DOHH2 (cell line): Measurements from ENCODE around the gene BNIP2.

Experiments used
- H3F3A ChIP-seq: fragments of 200-600 bp; sonication (generic), shearing (Covaris generic); 2 replicates; pipeline ENCODE4 v1.6.0; 2016; ENCODE audit warnings: antibody characterized with exemption, mild to moderate bottlenecking; ENCODE audit not compliant: control insufficient read depth, insufficient read depth
- H3K27ac ChIP-seq: fragments of 200-600 bp; sonication (generic); 2 replicates; pipeline ENCODE4 v1.5.1; 2014; ENCODE audit warnings: low read depth, mild to moderate bottlenecking, low read length, moderate library complexity
- H3K27me3 ChIP-seq: fragments of 200-600 bp; sonication (generic); 2 replicates; pipeline ENCODE4 v1.6.1; 2014; ENCODE audit warnings: mild to moderate bottlenecking, low read length, mixed read lengths; ENCODE audit not compliant: control insufficient read depth
- H3K36me3 ChIP-seq: fragments of 200-600 bp; sonication (generic); 2 replicates; pipeline ENCODE4 v1.6.1; 2014; ENCODE audit warnings: mild to moderate bottlenecking, low read length, moderate library complexity, mixed read lengths; ENCODE audit not compliant: control insufficient read depth
- H3K4me1 ChIP-seq: fragments of 200-600 bp; sonication (generic); 2 replicates; pipeline ENCODE4 v1.6.1; 2014; ENCODE audit warnings: mild to moderate bottlenecking, low read length, mixed read lengths; ENCODE audit not compliant: control insufficient read depth
- H3K4me2 ChIP-seq: fragments of 200-600 bp; sonication (generic); 2 replicates; pipeline ENCODE4 v1.6.0; 2014; ENCODE audit warnings: mild to moderate bottlenecking, low read length, moderate library complexity
- H3K4me3 ChIP-seq: fragments of 200-600 bp; sonication (generic); 2 replicates; pipeline ENCODE4 v1.5.1; 2014; ENCODE audit warnings: mild to moderate bottlenecking, low read length, mixed read lengths
- H3K79me2 ChIP-seq: fragments of 200-600 bp; sonication (generic); 2 replicates; pipeline ENCODE4 v1.6.1; 2014; ENCODE audit warnings: mild to moderate bottlenecking, low read length, mixed read lengths; ENCODE audit not compliant: control insufficient read depth
- H3K9me2 ChIP-seq: fragments of 200-600 bp; sonication (generic); replicated peaks from 2 replicates; pipeline ENCODE4 v1.6.1; 2014; ENCODE audit warnings: mild to moderate bottlenecking, low read length, mixed read lengths; ENCODE audit not compliant: control insufficient read depth
- H3K9me3 ChIP-seq: fragments of 200-600 bp; sonication (generic); 2 replicates; pipeline ENCODE4 v1.6.1; 2014; ENCODE audit warnings: antibody characterized with exemption, low read length, mixed read lengths; ENCODE audit not compliant: control insufficient read depth, insufficient read depth
- H4K20me1 ChIP-seq: fragments of 200-600 bp; sonication (generic); 2 replicates; pipeline ENCODE4 v1.6.0; 2014; ENCODE audit warnings: low read depth, mild to moderate bottlenecking, antibody characterized with exemption, low read length, moderate library complexity; ENCODE audit not compliant: control insufficient read depth, insufficient read depth
- CTCF ChIP-seq: fragments of 200-600 bp; sonication (generic); IDR thresholded peaks from one replicate; pipeline ENCODE4 v1.5.1; 2014; ENCODE audit warnings: antibody characterized with exemption, mild to moderate bottlenecking, low read depth, low read length; ENCODE audit not compliant: poor library complexity, severe bottlenecking
- EZH2phosphoT487 ChIP-seq: fragments of 200-600 bp; sonication (generic); IDR thresholded peaks from 2 replicates; pipeline ENCODE4 v1.6.1; 2017; ENCODE audit warnings: borderline replicate concordance, mild to moderate bottlenecking, antibody characterized with exemption, low read length, moderate library complexity, mixed read lengths

Gene BNIP2

GRCh38 chr15:59611276-59612260 is 77.6 kb downstream of the BNIP2 start, which contains the start of gene GCNT3:
GCNT3 (plus strand) TSS chr15:59611783; CDS start chr15:59618239, 6,456 bp downstream.
- Histone ChIP-seq H3K27ac (no peak within 1 kb of the TSS), H3K4me2 (no peak within 1 kb of the TSS)

GRCh38 chr15:59609730-59610712 is 79.1 kb downstream of the BNIP2 start:
- TF ChIP-seq CTCF (no peak), EZH2phosphoT487 (no peak)
- peaks cover 10% of the 10 kb centered on the region; the same call in 1 of the 2 replicates for H3K27me3 ChIP-seq
- H3K9me3 ChIP-seq = peaks cover 10% of the 10 kb centered on the region; the same call in 1 of the 2 replicates
- H3K27ac ChIP-seq = no peak overlapping the region
- H3K4me2 ChIP-seq = no peak overlapping the region
- no peaks in the 10 kb centered on the region for H4K20me1 ChIP-seq
- no peaks in the 10 kb centered on the region for H3K36me3 ChIP-seq
- no peaks in the 10 kb centered on the region for H3K9me2 ChIP-seq
- no peak overlapping the region for H3K4me3 ChIP-seq
- no peaks in the 10 kb centered on the region for H3F3A ChIP-seq
- H3K4me1 ChIP-seq = peaks cover 7% of the 10 kb centered on the region
- no peaks in the 10 kb centered on the region for H3K79me2 ChIP-seq

More at GRCh38 chr15:59611276-59612260, 77.6 kb downstream of the BNIP2 start, which contains the start of gene GCNT3:
- H3K4me1 ChIP-seq = peaks cover 23% of the 10 kb centered on the region
- peaks cover 10% of the 10 kb centered on the region; the same call in 1 of the 2 replicates for H3K9me3 ChIP-seq
- TF ChIP-seq EZH2phosphoT487 (no peak), CTCF (no peak)
- no peaks in the 10 kb centered on the region for H3K79me2 ChIP-seq
- H3K27me3 ChIP-seq = peaks cover 10% of the 10 kb centered on the region; the same call in 1 of the 2 replicates
- no peaks in the 10 kb centered on the region for H3F3A ChIP-seq
- H3K9me2 ChIP-seq = no peaks in the 10 kb centered on the region
- H3K4me3 ChIP-seq = no peak within 1 kb of the TSS
- H4K20me1 ChIP-seq = no peaks in the 10 kb centered on the region
- no peaks in the 10 kb centered on the region for H3K36me3 ChIP-seq
